ENCODE results near the gene EIF4A2.

EIF4A2 gene

GRCh38 chr3:186783058-186783730, at the start of gene EIF4A2:
Gene EIF4A2 (plus strand): TSS chr3:186783577. CDS start chr3:186783611, 34 bp downstream.
- DNase-seq = peak; percentile 87

DNA sequence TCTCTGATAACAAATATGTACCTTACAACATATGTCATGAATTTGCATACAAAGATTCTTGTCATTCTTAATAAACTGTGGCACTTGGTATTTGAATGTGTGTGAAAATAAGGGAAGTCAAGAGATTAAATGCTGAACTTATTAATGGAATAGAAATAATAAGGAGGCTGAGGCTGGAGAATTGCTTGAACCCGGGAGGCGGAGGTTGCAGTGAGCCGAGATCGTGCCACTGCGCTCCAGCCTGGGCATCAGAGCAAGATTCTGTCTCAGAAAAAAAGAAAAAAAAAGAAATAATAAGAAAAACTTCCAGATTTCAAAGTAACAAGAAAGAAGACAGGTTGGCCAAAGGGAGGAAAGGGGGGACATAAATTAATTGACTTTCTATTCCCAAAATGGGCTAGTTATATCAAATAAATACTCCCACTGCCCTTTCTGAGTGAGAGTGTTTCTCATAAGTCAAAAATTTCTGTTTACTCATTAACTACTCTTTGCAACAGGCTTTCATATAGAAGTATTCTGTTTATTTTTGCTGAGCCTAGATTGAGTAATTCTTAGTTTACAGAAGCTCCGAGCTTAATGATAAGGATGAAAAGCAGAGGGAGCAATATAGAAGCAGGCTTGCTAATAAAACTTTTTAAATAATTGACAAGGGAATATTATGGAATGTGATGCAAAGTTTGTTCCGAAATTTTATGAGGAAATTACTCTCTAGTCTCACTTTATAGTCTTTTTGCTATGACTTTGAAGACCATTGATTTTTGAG, 40.6 kb upstream of the EIF4A2 start:
- DNase-seq = no peak

DNA sequence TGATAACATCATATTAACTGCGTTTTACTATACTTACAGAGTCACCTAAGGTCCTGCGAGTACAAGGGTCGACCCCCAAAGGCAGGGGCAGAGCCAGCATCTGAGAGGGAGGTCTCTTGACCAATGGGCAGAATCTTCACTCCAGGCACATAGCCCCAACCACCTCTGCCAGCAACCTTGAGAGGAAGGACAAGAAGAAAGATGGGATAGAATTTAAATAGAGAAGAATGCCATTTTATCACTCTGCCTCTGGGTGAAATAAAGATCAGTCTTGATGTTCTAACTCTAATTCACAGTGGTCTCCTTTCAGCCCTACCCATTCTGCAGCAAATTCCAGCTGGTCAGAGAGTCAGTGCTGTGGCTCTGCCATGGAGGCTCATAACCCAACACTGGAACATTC, 39.7 kb upstream of the EIF4A2 start:
- DNase-seq = no peak

- DNase-seq = peak; percentile 66
Observed at GRCh38 chr3:186746008-186746407, 37.4 kb upstream of the EIF4A2 start.

GRCh38 chr3:186750316-186750715, 33.1 kb upstream of the EIF4A2 start:
- DNase-seq = no peak

GRCh38 chr3:186751480-186751879, 31.9 kb upstream of the EIF4A2 start:
- no peak for DNase-seq

DNA sequence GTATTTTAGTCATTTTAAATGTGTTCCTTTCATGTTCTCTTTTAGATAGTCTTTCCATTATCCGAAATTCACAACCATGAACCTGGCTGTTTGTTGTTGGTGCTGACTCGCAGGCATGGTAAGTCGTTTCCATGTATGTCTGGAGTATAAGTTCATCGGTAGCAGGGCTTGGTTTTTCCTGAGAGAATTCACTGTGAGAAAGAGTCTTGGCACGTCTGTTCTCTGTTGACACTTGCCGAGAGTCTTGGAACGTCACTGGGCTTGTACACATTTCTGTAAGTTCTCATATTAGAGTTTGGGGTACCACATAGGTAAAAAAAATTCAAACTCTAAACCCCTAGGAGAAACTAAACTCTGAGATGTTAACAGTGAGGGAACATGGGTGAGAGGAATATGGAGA, 29.4 kb upstream of the EIF4A2 start:
- DNase-seq = no peak

DNA sequence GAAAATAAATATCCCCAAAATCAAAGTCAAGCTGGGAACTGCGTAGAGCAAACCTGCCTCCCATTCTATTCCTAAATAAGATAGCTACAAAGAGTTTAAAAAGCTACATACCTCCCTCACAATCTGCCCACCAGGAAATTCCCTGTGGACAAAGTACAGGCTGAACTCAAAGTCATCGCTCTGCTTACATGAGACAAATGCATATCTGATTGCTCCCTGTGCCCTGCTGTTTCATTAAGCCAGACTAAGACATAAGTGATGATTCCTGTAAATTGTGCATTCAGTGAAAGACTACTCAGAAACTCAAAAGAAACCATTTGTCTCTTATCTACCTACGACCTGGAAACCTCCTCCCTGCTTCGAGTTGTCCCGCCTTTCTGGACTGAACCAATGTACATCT, 28.5 kb upstream of the EIF4A2 start:
- no peak for DNase-seq

- DNase-seq = no peak
Observed at GRCh38 chr3:186757214-186757613, 26.2 kb upstream of the EIF4A2 start.

GRCh38 chr3:186757686-186758220, 25.6 kb upstream of the EIF4A2 start:
- DNase-seq = no peak

DNA sequence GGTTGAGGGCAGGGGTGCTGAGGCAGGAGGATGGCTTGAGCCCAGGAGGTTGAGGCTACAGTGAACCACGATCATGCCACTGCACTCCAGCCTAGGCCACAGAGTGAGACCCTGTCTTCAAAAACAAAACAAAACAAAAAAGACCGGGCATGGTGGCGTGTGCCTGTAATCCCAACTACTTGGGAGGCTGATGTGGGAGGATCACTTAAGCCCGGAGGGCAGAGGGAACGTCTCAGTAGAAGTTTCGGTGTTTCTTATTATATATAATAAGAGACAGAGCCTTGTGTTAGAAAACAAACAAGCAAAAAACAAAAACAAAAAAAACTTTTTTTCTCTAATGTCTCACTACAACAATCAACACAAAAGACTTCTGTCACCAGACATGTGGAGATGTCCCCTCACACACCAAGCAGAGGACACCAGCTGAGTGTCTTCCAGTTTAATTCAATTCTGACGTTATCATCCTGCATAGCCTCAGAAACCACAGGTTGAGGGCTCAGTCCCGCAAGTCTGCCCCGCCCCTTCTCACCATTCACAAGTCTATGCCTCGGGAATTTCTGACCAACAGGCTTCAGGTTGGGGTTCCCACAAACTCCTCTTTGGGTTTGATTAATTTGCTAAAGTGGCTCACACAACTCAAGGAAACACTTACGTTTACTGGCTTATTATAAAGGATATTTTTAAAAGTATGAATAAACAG, 24.0 kb upstream of the EIF4A2 start:
- DNase-seq = no peak

GRCh38 chr3:186760141-186760833, 23.1 kb upstream of the EIF4A2 start:
- DNase-seq = no peak

DNA sequence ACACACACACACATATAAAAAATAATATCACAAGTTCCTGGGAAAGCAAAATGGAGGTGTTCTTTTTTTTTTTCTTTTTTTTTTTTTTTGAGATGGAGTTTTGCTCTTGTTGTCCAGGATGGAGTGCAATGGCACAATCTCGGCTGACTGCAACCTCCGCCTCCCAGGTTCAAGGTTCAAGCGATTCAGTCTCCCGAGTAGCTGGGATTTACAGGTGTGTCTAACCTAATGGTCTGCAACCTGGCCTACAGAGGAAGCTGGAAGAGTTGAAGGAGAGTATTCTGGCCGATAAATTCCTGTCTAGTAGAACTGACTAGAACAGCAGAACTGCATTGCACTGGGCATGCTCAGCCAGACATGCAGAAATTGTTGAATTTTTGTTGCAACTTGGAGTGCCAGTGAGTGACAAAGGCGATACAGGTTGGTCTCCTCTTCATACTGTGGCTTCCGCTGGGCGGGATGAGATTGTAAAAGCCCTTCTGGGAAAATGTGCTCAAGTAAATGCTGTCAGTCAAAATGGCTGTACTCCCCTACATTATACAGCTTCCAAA, 22.4 kb upstream of the EIF4A2 start:
- DNase-seq = no peak

- no peak for DNase-seq
Observed at GRCh38 chr3:186772281-186772694, 11.1 kb upstream of the EIF4A2 start.

GRCh38 chr3:186772701-186773417, 10.5 kb upstream of the EIF4A2 start:
- peak; percentile 89 for DNase-seq

DNA sequence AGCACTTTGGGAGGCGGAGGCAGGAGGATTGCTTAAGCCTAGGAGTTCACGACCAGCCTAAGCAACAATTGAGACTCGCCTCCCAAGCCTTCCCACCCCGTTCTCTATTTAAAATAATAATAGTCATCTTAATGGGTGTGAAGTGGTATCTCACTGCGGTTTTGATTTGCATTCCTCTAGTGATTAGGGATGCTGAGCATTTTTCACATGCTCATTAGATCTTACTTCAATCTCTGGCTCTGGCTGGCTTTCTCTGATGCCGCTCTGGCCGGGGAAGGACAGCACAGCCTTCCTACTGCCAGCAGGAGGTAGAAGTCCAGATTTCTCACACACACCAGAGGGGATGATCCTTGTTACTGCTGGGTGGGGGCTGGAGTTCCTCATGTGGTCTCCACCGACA, 7.4 kb upstream of the EIF4A2 start:
- no peak for DNase-seq

DNA sequence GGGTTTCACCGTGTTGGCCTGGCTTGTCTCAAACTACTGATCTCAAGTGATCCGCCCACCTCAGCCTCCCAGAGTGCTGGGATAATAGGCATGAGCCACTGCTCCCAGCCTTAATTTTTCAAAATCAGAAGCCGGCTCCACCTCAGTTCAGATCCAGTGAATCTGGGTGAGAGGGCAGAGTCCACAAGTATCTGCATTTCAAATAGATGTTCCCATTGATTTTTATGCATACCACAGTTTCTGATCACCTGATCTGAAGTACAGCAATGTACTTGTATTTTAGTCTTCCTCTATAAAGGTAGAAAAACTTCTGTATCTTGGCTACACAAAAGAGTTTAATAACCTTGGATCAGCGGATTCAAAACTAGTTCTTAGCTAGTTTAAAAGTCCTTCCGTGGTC, 4.2 kb upstream of the EIF4A2 start:
- no peak for DNase-seq

- DNase-seq = peak; percentile 23
Observed at GRCh38 chr3:186782542-186783057, 777 bp upstream of the EIF4A2 start.

DNA sequence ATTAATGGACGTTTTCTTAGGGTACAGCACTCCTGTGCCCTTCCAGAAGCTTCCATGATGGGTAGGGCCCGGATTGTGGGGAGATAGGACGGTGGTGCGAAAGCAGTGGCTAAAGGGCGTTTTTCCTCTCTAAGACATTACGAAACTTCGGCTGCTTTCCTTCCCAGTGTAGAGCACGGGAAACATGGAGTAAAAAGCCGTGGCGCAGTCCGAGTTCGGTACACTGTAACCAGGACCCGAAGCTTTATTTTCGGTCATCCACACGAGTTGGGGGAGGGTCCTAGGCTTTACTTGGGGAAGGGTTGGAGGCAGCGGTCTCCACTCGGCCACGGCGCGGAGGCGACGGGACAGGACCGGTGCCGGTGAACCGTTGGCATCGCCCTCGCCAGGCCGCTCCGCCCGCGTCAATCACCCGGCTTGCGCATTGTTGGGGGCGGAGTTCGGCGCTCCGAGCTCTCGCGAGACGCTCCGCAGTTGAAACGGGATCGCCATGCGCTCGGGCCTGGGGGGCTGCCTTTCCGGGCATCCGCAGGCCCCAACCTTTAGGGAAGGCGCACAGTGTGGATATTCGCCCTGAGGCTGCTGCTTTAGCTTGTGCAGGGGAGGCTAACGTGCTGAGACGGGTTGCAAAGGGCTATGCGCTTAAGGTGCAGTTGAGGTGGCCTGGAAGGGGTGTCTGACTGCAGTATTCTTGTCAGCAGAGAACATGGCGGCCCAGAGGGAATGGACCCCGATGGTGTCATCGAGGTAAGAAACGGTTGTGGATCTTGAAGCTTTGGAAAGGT, 546 bp downstream of the EIF4A2 start:
- peak; percentile 88 for DNase-seq

- DNase-seq = no peak
Observed at GRCh38 chr3:186784820-186785494, 1.6 kb downstream of the EIF4A2 start.
